Measurements from ENCODE around the gene SLC22A7. TPM values are rescaled to one million over a fixed set of nuclear protein-coding genes. Genes with fewer than 3 reads are reported as not detected.

SLC22A7 gene
- total RNA-seq, 6 experiments from 2014 or later, result not detected

GRCh38 chr6:43286980-43287716 lies 10.9 kb upstream of the SLC22A7 start:
- H3K27me3 Mint-ChIP-seq (ENCODE audit: insufficient read depth), result peaks cover 23% of the 10 kb centered on the region
- H3K9me3 Mint-ChIP-seq, result no peaks in the 10 kb centered on the region
- H3K27ac Mint-ChIP-seq, result no peak overlapping the region
- no peak for TF ChIP-seq CTCF (IDR thresholded peaks at IDR 0.05)
- H3K36me3 Mint-ChIP-seq (ENCODE audit: low read depth), result no peaks in the 10 kb centered on the region
- no peak overlapping the region for H3K4me3 Mint-ChIP-seq
- no peak for DNase-seq
- H3K4me1 Mint-ChIP-seq (ENCODE audit: low read depth), result peaks cover 6% of the 10 kb centered on the region; the same call in 1 of the 2 replicates

- no peaks in the 10 kb centered on the region for H3K9me3 Mint-ChIP-seq
- H3K27me3 Mint-ChIP-seq (ENCODE audit: insufficient read depth), result peaks cover 26% of the 10 kb centered on the region
- no peak for TF ChIP-seq CTCF (IDR thresholded peaks at IDR 0.05)
- H3K4me3 Mint-ChIP-seq, result no peak overlapping the region
- H3K4me1 Mint-ChIP-seq (ENCODE audit: low read depth), result peaks cover 6% of the 10 kb centered on the region; the same call in 1 of the 2 replicates
- no peaks in the 10 kb centered on the region for H3K36me3 Mint-ChIP-seq (ENCODE audit: low read depth)
- DNase-seq, result no peak
- H3K27ac Mint-ChIP-seq, result no peak overlapping the region
Observed at GRCh38 chr6:43287717-43288679, 10.1 kb upstream of the SLC22A7 start.

GRCh38 chr6:43290339-43290904 lies 7.6 kb upstream of the SLC22A7 start:
- Mint-ChIP-seq H3K9me3 (no peaks in the 10 kb centered on the region), H3K4me1 (ENCODE audit: low read depth) (peaks cover 6% of the 10 kb centered on the region; the same call in 1 of the 2 replicates), H3K4me3 (no peak overlapping the region), H3K27me3 (ENCODE audit: insufficient read depth) (peaks cover 27% of the 10 kb centered on the region), H3K36me3 (ENCODE audit: low read depth) (no peaks in the 10 kb centered on the region), H3K27ac (no peak overlapping the region)
- no peak for TF ChIP-seq CTCF (IDR thresholded peaks at IDR 0.05)
- no peak for DNase-seq

- TF ChIP-seq CTCF (IDR thresholded peaks at IDR 0.05), result no peak
- Mint-ChIP-seq H3K27ac (no peak overlapping the region), H3K4me3 (no peak overlapping the region), H3K4me1 (ENCODE audit: low read depth) (peaks cover 6% of the 10 kb centered on the region; the same call in 1 of the 2 replicates), H3K36me3 (ENCODE audit: low read depth) (no peaks in the 10 kb centered on the region), H3K9me3 (no peaks in the 10 kb centered on the region), H3K27me3 (ENCODE audit: insufficient read depth) (peaks cover 22% of the 10 kb centered on the region)
- peak; percentile 8 for DNase-seq
Observed at GRCh38 chr6:43290905-43291355, 7.1 kb upstream of the SLC22A7 start.

GRCh38 chr6:43291708-43292107 lies 6.4 kb upstream of the SLC22A7 start:
- TF ChIP-seq CTCF (IDR thresholded peaks at IDR 0.05), result no peak
- peaks cover 24% of the 10 kb centered on the region for H3K27me3 Mint-ChIP-seq (ENCODE audit: insufficient read depth)
- no peaks in the 10 kb centered on the region for H3K9me3 Mint-ChIP-seq
- no peak overlapping the region for H3K27ac Mint-ChIP-seq
- no peak overlapping the region for H3K4me3 Mint-ChIP-seq
- no peaks in the 10 kb centered on the region for H3K36me3 Mint-ChIP-seq (ENCODE audit: low read depth)
- DNase-seq, result no peak
- peaks cover 6% of the 10 kb centered on the region; the same call in 1 of the 2 replicates for H3K4me1 Mint-ChIP-seq (ENCODE audit: low read depth)

Measured in HFFc6 (cell line).